Thymus (tissue), 11 donors: ENCODE data around the gene GREM2. TPM values are rescaled to one million over a fixed set of nuclear protein-coding genes. Genes with fewer than 3 reads are reported as not detected.
A peak's percentile ranks its signal among the peaks of the same experiment; 100 is the strongest.

ENCODE experiments used
- DNase-seq, 9 donors: peaks; one replicate each; pipeline ENCODE4 v3.0.0-alpha.2; 2013; ENCODE audit warnings: low spot score in 9 of 9, low read depth in 6 of 9, missing footprints in 1 of 9
- H3K27ac ChIP-seq, 2 donors: one replicate each; pipeline ENCODE4 v1.5.1; 2013; ENCODE audit warnings: control low read depth in 1 of 2, low read depth in 1 of 2, low read length in 1 of 2, mild to moderate bottlenecking in 1 of 2, moderate library complexity in 1 of 2
- H3K27me3 ChIP-seq, 2 donors: one replicate each; pipeline ENCODE4 v1.5.1; 2013; ENCODE audit warnings: low read length in 1 of 2; ENCODE audit not compliant: control insufficient read depth in 2 of 2, insufficient read depth in 1 of 2
- H3K36me3 ChIP-seq, 2 donors: one replicate each; pipeline ENCODE4 v1.5.1; 2013; ENCODE audit warnings: low read length in 1 of 2, mild to moderate bottlenecking in 1 of 2, moderate library complexity in 1 of 2; ENCODE audit not compliant: control insufficient read depth in 2 of 2, insufficient read depth in 2 of 2
- H3K4me1 ChIP-seq, 2 donors: one replicate each; pipeline ENCODE4 v1.5.1; 2013; ENCODE audit warnings: low read length in 2 of 2; ENCODE audit not compliant: control insufficient read depth in 2 of 2, insufficient read depth in 2 of 2
- H3K4me3 ChIP-seq, 2 donors: one replicate each; pipeline ENCODE4 v1.5.1; 2013; ENCODE audit warnings: low read length in 2 of 2, control low read depth in 1 of 2, mild to moderate bottlenecking in 1 of 2
- H3K9me3 ChIP-seq, 2 donors: one replicate each; pipeline ENCODE4 v1.5.1; 2013; ENCODE audit warnings: low read length in 1 of 2, mild to moderate bottlenecking in 1 of 2; ENCODE audit not compliant: control insufficient read depth in 2 of 2, insufficient read depth in 1 of 2
- WGBS: extraction: QIAGEN DNeasy Blood & Tissue Kit; methylation state at CpG from one replicate; pipeline ENCODE4 v1.1.7; 2013; 5-methylcytosine and 5-hydroxymethylcytosine counted together
- polyA plus RNA-seq: library from polyadenylated mRNA; stranded (reverse); fragments of 200-250 nt; gene quantifications from one replicate; pipeline ENCODE4 v1.2.3, GENCODE V29; 2013
- total RNA-seq: library from RNA; stranded (reverse); fragments of 120-200 nt; gene quantifications from one replicate; pipeline ENCODE4 v1.2.4, GENCODE V29; 2013
- donor health status: healthy.

Gene GREM2
- total and polyA plus RNA-seq, 2 donors: 0.09 TPM; not detected in 1

GRCh38 chr1:240612811-240613210 lies 856 bp upstream of the GREM2 start:
- H3K36me3 ChIP-seq: no peaks in the 10 kb centered on the region
- no peak overlapping the region for H3K27ac ChIP-seq
- H3K4me3 ChIP-seq: no peak overlapping the region
- peaks cover 5 to 26% of the 10 kb centered on the region in 2 donors for H3K27me3 ChIP-seq
- 66% methylated on average over 6 of the region's 6 CpGs for WGBS
- no peak for DNase-seq
- no peaks in the 10 kb centered on the region for H3K9me3 ChIP-seq
- H3K4me1 ChIP-seq: peaks cover 0 to 3% of the 10 kb centered on the region in 2 donors

DNA sequence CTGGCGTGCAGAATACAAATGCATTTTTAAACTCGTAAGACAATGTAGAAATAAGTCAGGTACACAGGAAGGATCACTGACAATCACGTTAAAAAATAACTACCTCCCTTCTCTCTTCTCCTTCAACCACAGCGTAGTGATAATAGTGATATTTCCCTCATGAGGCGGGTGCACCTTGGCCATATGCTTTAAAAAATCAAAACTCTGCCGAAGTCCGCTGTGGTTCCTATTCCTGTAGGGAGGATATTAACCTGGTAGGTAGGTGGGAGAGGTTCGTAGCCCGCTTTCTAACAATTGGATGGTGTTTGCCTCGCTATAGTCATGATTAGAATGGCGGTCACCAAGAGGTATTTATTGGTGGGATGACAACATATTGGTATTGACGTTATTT lies 732 bp downstream of the GREM2 start:
- Histone ChIP-seq H3K27me3 (peaks cover 5 to 26% of the 10 kb centered on the region in 2 donors), H3K4me3 (peak overlapping the region; percentile 8 to 36), H3K4me1 (peaks cover 0 to 3% of the 10 kb centered on the region in 2 donors), H3K27ac (no peak overlapping the region), H3K36me3 (no peaks in the 10 kb centered on the region), H3K9me3 (no peaks in the 10 kb centered on the region)
- no peak for DNase-seq
- WGBS: 27% methylated on average over 12 of the region's 12 CpGs

DNA sequence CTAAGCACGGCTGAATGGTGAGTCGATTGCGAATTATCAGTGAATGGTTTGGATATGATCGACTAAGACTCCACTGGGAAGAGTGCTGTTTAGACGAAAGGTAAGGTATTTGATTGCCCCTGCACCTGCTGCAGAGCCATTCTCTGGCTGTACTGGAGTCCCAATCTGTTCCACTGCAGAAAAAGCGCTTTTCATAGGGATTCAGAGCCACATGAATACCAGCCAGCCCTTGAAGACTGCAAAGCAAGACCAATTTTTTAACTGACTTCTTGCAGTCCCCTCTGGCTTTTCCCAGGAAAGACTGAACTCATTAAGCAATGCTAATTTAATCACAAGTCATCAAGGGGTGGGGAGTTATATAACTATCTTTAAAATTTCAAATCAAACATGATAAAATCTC lies 1.3 kb downstream of the GREM2 start:
- H3K4me3 ChIP-seq: no peak overlapping the region
- H3K27ac ChIP-seq: no peak overlapping the region
- no peaks in the 10 kb centered on the region for H3K9me3 ChIP-seq
- H3K27me3 ChIP-seq: peaks cover 5 to 26% of the 10 kb centered on the region in 2 donors
- peaks cover 0 to 3% of the 10 kb centered on the region in 2 donors for H3K4me1 ChIP-seq
- DNase-seq: no peak
- no peaks in the 10 kb centered on the region for H3K36me3 ChIP-seq
- WGBS: 64% methylated on average over 6 of the region's 6 CpGs

DNA sequence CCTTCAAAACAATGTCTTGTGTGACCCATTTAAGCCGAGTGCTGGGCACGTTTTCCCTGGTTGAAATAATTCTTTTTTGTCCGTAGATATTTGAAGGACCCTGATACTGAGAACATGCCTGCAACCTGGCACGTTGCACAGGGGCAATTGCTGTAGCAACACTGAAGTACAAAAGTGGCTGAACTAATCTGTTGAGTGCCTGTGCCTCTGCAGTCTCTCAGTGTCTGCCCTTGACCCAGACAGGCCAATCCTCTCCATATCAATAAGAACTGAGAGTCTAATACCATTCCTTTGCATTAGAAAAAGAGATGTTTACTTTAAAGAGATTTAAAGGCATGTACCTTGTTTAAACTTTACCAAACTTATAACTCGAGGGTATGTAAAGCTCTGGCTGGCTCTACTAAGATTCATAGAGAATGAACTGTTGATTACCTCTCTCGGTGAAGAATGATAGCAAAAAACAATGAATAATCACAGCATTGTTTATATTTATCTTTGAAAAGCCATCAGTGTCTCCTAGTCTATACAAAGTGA lies 2.4 kb downstream of the GREM2 start:
- Histone ChIP-seq H3K4me3 (no peak overlapping the region), H3K36me3 (no peaks in the 10 kb centered on the region), H3K9me3 (no peaks in the 10 kb centered on the region), H3K4me1 (peaks cover 0 to 3% of the 10 kb centered on the region in 2 donors), H3K27me3 (peaks cover 5 to 26% of the 10 kb centered on the region in 2 donors), H3K27ac (no peak overlapping the region)
- DNase-seq: no peak
- 64% methylated on average over 6 of the region's 6 CpGs for WGBS

DNA sequence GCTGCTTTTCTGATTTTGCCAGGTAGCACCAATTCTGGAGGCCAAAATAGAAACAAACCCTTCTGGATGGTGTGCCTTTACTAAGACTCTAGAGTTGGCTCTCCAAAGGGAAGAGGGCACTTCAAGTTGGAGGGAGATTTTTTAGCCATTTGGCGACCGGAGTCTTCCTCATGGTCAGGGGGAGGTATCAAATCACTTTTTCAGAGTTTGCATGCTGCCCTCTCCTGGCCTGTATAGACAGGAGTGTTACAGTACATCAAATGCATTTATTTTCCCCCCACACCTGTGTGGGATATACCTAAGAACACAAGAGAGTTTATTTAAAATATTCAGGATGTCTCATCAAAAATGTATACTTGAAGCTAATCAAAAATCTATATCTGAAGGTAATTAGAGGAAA lies 3.2 kb downstream of the GREM2 start:
- peaks cover 0 to 3% of the 10 kb centered on the region in 2 donors for H3K4me1 ChIP-seq
- no peak for DNase-seq
- no peaks in the 10 kb centered on the region for H3K9me3 ChIP-seq
- H3K36me3 ChIP-seq: no peaks in the 10 kb centered on the region
- no peak overlapping the region for H3K4me3 ChIP-seq
- no peak overlapping the region for H3K27ac ChIP-seq
- WGBS: 12% methylated on average over 2 of the region's 2 CpGs
- H3K27me3 ChIP-seq: peaks cover 5 to 26% of the 10 kb centered on the region in 2 donors

- Histone ChIP-seq H3K9me3 (no peaks in the 10 kb centered on the region), H3K4me3 (no peak overlapping the region), H3K36me3 (no peaks in the 10 kb centered on the region), H3K27me3 (peaks cover 5 to 17% of the 10 kb centered on the region in 2 donors), H3K27ac (no peak overlapping the region), H3K4me1 (peaks cover 0 to 3% of the 10 kb centered on the region in 2 donors)
- 68% methylated on average over 2 of the region's 2 CpGs for WGBS
- DNase-seq: no peak
Measured at GRCh38 chr1:240607006-240607405, 4.9 kb downstream of the GREM2 start.

DNA sequence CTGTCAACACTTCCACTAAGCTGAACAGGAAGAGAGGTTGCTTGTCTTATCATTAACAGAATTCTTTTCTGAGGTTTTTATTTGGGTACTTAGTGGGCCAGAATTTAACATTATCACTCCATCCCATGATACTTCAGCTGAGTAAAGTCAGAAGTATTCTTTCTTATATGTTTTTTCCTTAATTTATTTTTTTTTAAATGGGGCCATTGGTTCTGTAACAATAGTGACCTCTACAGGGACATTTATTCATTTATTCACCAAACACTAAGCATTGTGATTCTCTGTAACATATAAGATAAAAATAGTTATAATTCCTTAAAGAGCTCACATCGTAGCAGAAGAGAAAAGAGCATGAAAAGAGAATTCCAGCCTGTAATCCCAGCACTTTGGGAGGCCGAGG lies 9.8 kb downstream of the GREM2 start:
- 76% methylated on average over 2 of the region's 2 CpGs for WGBS
- DNase-seq: no peak
- H3K27me3 ChIP-seq: no peaks in the 10 kb centered on the region
- no peaks in the 10 kb centered on the region for H3K4me1 ChIP-seq
- no peaks in the 10 kb centered on the region for H3K36me3 ChIP-seq
- H3K27ac ChIP-seq: no peak overlapping the region
- no peak overlapping the region for H3K4me3 ChIP-seq
- no peaks in the 10 kb centered on the region for H3K9me3 ChIP-seq

GRCh38 chr1:240599830-240600229 lies 12.1 kb downstream of the GREM2 start:
- no peak for DNase-seq
- no peaks in the 10 kb centered on the region for H3K9me3 ChIP-seq
- 81% methylated on average over 6 of the region's 6 CpGs for WGBS
- no peak overlapping the region for H3K4me3 ChIP-seq
- no peaks in the 10 kb centered on the region for H3K27me3 ChIP-seq
- no peaks in the 10 kb centered on the region for H3K4me1 ChIP-seq
- H3K27ac ChIP-seq: no peak overlapping the region
- no peaks in the 10 kb centered on the region for H3K36me3 ChIP-seq

DNA sequence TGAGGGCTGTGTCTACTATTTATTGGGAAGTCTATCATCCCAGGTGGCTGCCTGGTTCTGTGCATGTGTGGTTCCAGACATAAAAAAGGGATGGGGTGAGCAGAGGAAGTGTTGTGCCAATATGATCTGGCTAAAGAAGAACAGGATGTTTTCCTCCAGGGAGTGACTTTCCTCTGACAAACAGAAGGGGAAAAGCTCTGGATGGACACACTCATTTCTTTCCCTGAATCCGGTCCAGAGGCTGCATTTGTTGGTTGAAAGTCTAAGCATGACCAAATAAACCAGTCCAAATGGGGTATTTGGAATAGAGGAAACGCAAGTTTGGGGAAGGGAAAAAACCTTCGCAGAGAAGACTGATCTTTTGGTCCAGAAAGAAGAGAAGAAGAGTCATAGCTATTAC lies 12.7 kb downstream of the GREM2 start:
- 73% methylated on average over 3 of the region's 3 CpGs for WGBS

More for the DNA sequence above, 12.7 kb downstream of the GREM2 start:
- Histone ChIP-seq H3K36me3 (no peaks in the 10 kb centered on the region), H3K9me3 (no peaks in the 10 kb centered on the region), H3K4me1 (no peaks in the 10 kb centered on the region), H3K27ac (no peak overlapping the region), H3K27me3 (no peaks in the 10 kb centered on the region), H3K4me3 (no peak overlapping the region)
- no peak for DNase-seq
